ENCODE measurements around the gene PUDP. TPM values are rescaled to one million over a fixed set of nuclear protein-coding genes. Genes with fewer than 3 reads are reported as not detected.
A peak's percentile ranks its signal among the peaks of the same experiment; 100 is the strongest.

PUDP gene
- total RNA-seq, 1 experiment from 2014 or later, result 0.27 TPM

GRCh38 chrX:7153231-7153630 lies 5.3 kb upstream of the PUDP start:
- in situ Hi-C loops (cut with HindIII; ENCODE audit: low pct_unique_long_range_greater_than_20kb, low sequenced_read_pairs), result no loop called here
- DNase-seq (ENCODE audit: low read depth), result no peak

GRCh38 chrX:7149411-7149810 lies 1.5 kb upstream of the PUDP start:
- no peak for DNase-seq (ENCODE audit: low read depth)
- in situ Hi-C loops (cut with HindIII; ENCODE audit: low pct_unique_long_range_greater_than_20kb, low sequenced_read_pairs), result no loop called here

GRCh38 chrX:7147413-7147977 lies 458 bp downstream of the PUDP start, which contains the start of gene STS:
Gene STS (plus strand): TSS chrX:7147712. CDS start chrX:7253200, 105,488 bp downstream.
- DNase-seq (ENCODE audit: low read depth), result peak; percentile 39
- in situ Hi-C loops (cut with HindIII; ENCODE audit: low pct_unique_long_range_greater_than_20kb, low sequenced_read_pairs), result no loop called here

- no peak for DNase-seq (ENCODE audit: low read depth)
- in situ Hi-C loops (cut with HindIII; ENCODE audit: low pct_unique_long_range_greater_than_20kb, low sequenced_read_pairs), result no loop called here
Measured at GRCh38 chrX:7146703-7147412, 1.1 kb downstream of the PUDP start.

GRCh38 chrX:7146020-7146702 lies 1.8 kb downstream of the PUDP start:
- in situ Hi-C loops (cut with HindIII; ENCODE audit: low pct_unique_long_range_greater_than_20kb, low sequenced_read_pairs), result no loop called here
- no peak for DNase-seq (ENCODE audit: low read depth)

GRCh38 chrX:7145454-7145853 lies 2.5 kb downstream of the PUDP start:
- DNase-seq (ENCODE audit: low read depth), result peak; percentile 23

GRCh38 chrX:7143941-7144525 lies 3.9 kb downstream of the PUDP start:
- peak; percentile 40 for DNase-seq (ENCODE audit: low read depth)

More at GRCh38 chrX:7145454-7145853, 2.5 kb downstream of the PUDP start:
- in situ Hi-C loops (cut with HindIII; ENCODE audit: low pct_unique_long_range_greater_than_20kb, low sequenced_read_pairs), result no loop called here

GRCh38 chrX:7143076-7143475 lies 4.9 kb downstream of the PUDP start:
- in situ Hi-C loops (cut with HindIII; ENCODE audit: low pct_unique_long_range_greater_than_20kb, low sequenced_read_pairs), result no loop called here
- DNase-seq (ENCODE audit: low read depth), result no peak

More at GRCh38 chrX:7143941-7144525, 3.9 kb downstream of the PUDP start:
- in situ Hi-C loops (cut with HindIII; ENCODE audit: low pct_unique_long_range_greater_than_20kb, low sequenced_read_pairs), result no loop called here

GRCh38 chrX:7139202-7140081 lies 8.5 kb downstream of the PUDP start:
- in situ Hi-C loops (cut with HindIII; ENCODE audit: low pct_unique_long_range_greater_than_20kb, low sequenced_read_pairs), result no loop called here
- no peak for DNase-seq (ENCODE audit: low read depth)

GRCh38 chrX:7134981-7135380 lies 13.0 kb downstream of the PUDP start:
- in situ Hi-C loops (cut with HindIII; ENCODE audit: low pct_unique_long_range_greater_than_20kb, low sequenced_read_pairs), result no loop called here
- no peak for DNase-seq (ENCODE audit: low read depth)

- DNase-seq (ENCODE audit: low read depth), result no peak
- in situ Hi-C loops (cut with HindIII; ENCODE audit: low pct_unique_long_range_greater_than_20kb, low sequenced_read_pairs), result no loop called here
Measured at GRCh38 chrX:7133050-7133440, 14.9 kb downstream of the PUDP start.

- DNase-seq (ENCODE audit: low read depth), result peak; percentile 75
- in situ Hi-C loops (cut with HindIII; ENCODE audit: low pct_unique_long_range_greater_than_20kb, low sequenced_read_pairs), result no loop called here
Measured at GRCh38 chrX:7132335-7133049, 15.5 kb downstream of the PUDP start.

GRCh38 chrX:7131621-7132020 lies 16.3 kb downstream of the PUDP start:
- in situ Hi-C loops (cut with HindIII; ENCODE audit: low pct_unique_long_range_greater_than_20kb, low sequenced_read_pairs), result no loop called here
- DNase-seq (ENCODE audit: low read depth), result no peak

- DNase-seq (ENCODE audit: low read depth), result no peak
- in situ Hi-C loops (cut with HindIII; ENCODE audit: low pct_unique_long_range_greater_than_20kb, low sequenced_read_pairs), result no loop called here
Measured at GRCh38 chrX:7127056-7127455, 20.9 kb downstream of the PUDP start.

- in situ Hi-C loops (cut with HindIII; ENCODE audit: low pct_unique_long_range_greater_than_20kb, low sequenced_read_pairs), result no loop called here
Measured at GRCh38 chrX:7120878-7121219, 27.1 kb downstream of the PUDP start.

GRCh38 chrX:7119950-7120877 lies 27.7 kb downstream of the PUDP start:
- DNase-seq (ENCODE audit: low read depth), result peak; percentile 10
- in situ Hi-C loops (cut with HindIII; ENCODE audit: low pct_unique_long_range_greater_than_20kb, low sequenced_read_pairs), result no loop called here

More at GRCh38 chrX:7120878-7121219, 27.1 kb downstream of the PUDP start:
- DNase-seq (ENCODE audit: low read depth), result no peak

- no peak for DNase-seq (ENCODE audit: low read depth)
- in situ Hi-C loops (cut with HindIII; ENCODE audit: low pct_unique_long_range_greater_than_20kb, low sequenced_read_pairs), result no loop called here
Measured at GRCh38 chrX:7117587-7117986, 30.4 kb downstream of the PUDP start.
